ENCODE data around the gene MED4.

DNA sequence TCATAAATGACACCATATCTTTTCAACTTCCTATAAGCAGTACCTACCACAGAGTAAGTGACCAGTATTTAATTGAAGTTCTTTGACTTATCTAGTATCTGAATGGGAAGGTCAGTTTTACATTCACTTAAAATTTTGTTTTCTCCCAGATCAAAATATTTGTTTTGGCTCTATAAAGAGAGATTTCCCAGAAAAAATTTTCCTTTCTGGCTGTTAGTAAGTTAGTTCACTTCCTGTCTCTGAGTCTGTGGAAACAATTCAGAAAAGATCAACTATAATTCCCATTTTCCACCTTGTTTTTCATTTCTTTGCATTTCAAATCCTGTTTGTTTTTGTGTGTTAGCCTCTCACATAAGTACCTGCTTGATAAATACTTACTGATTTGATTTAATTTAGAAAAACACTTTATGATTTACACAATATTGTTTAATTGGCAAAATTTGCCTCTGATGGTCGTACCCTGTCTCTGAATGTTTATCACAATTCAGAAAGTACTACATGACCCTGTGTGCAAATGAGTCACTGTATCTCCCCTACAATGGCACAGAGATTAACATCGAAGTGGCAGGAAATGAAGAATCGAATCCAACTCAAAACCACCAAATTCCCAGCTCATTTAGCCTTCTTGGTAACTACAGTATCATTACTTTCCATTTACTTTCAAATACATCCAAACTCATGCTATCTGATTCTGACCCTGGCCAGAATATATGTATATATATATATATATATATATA, 15.4 kb upstream of the MED4 start:
- TF ChIP-seq POLR2AphosphoS5 (IDR thresholded peaks at IDR 0.05; ENCODE audit: low read depth, low read length): no peak
- no peak for TF ChIP-seq POLR2A (IDR thresholded peaks at IDR 0.05; ENCODE audit: low read depth, low read length)

Measured in GM12892 (cell line).